HG02970 (cell line): ENCODE data around the gene CORO2B.

Experiments
- ATAC-seq: cut with Tn5 transposase; IDR thresholded peaks from one replicate; pipeline ENCODE4 v1.9.1; 2021; ENCODE audit warnings: mild to moderate bottlenecking, moderate library complexity, moderate number of reproducible peaks; ENCODE audit not compliant: unreplicated experiment, low FRiP score

CORO2B gene

GRCh38 chr15:68578980-68579935 lies at the start of gene CORO2B:
CORO2B (plus strand) TSS chr15:68578993; CDS start chr15:68579263, 270 bp downstream.
- ATAC-seq = no peak

GRCh38 chr15:68531387-68532179 lies 47.2 kb upstream of the CORO2B start:
- no peak for ATAC-seq

- no peak for ATAC-seq
These were observed 42.3 kb upstream of the CORO2B start for GRCh38 chr15:68536331-68537095.

GRCh38 chr15:68537097-68537496 lies 41.7 kb upstream of the CORO2B start:
- ATAC-seq = no peak

- ATAC-seq = no peak
These were observed 41.3 kb upstream of the CORO2B start for GRCh38 chr15:68537506-68537905.

GRCh38 chr15:68538311-68538710 lies 40.5 kb upstream of the CORO2B start:
- no peak for ATAC-seq

- no peak for ATAC-seq
These were observed 37.0 kb upstream of the CORO2B start for GRCh38 chr15:68541743-68542142.

GRCh38 chr15:68542348-68542747 lies 36.4 kb upstream of the CORO2B start:
- ATAC-seq = no peak

- ATAC-seq = no peak
These were observed 36.0 kb upstream of the CORO2B start for GRCh38 chr15:68542771-68543164.

GRCh38 chr15:68543165-68544008 lies 35.4 kb upstream of the CORO2B start:
- no peak for ATAC-seq

- no peak for ATAC-seq
These were observed 32.5 kb upstream of the CORO2B start for GRCh38 chr15:68546318-68546717.

- no peak for ATAC-seq
These were observed 30.4 kb upstream of the CORO2B start for GRCh38 chr15:68548364-68548763.

GRCh38 chr15:68550004-68550403 lies 28.8 kb upstream of the CORO2B start:
- no peak for ATAC-seq

- ATAC-seq = no peak
These were observed 28.1 kb upstream of the CORO2B start for GRCh38 chr15:68550498-68551295.

GRCh38 chr15:68551296-68551635 lies 27.5 kb upstream of the CORO2B start:
- no peak for ATAC-seq

GRCh38 chr15:68552344-68552743 lies 26.4 kb upstream of the CORO2B start:
- ATAC-seq = no peak

GRCh38 chr15:68552773-68553172 lies 26.0 kb upstream of the CORO2B start:
- ATAC-seq = no peak

- no peak for ATAC-seq
These were observed 25.3 kb upstream of the CORO2B start for GRCh38 chr15:68553314-68553993.
